NCI-H1092 treated with DMSO at 0.1 percent for 48 hours (cell line): ENCODE data around the gene RAB11FIP4.

ENCODE experiments used
- DNase-seq: peaks from one replicate; lab custom pipeline; 2025; lab: John Stamatoyannopoulos, UW

RAB11FIP4 gene

DNA sequence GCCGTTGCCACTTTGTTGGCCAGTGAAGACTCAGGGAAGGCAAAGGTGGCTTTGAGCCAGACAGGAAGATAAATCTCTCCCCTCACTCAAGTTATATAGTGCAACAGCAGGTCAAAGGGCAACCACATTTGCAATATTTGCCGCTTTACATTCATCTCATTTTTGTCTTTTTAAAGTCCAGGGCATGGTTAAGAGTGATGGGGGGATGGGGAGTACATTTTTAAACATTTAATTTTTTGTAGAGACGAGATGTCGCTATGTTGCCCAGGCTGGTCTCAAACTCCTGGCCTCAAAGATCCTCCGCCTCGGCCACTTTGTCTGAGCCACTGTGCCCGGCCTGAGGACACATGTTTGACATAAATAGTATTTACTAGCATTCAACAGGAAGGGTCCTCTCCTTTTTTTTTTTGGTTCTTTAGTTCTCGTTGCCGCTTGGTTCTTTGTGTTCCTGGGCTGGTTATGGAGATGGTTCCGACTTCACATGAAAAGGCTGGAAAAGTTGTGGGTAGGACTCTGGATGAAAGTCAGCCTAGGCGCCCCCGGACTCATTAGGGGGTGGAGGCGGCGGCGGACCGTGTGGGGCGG is 95.7 kb downstream of the RAB11FIP4 start:
- no peak for DNase-seq

DNA sequence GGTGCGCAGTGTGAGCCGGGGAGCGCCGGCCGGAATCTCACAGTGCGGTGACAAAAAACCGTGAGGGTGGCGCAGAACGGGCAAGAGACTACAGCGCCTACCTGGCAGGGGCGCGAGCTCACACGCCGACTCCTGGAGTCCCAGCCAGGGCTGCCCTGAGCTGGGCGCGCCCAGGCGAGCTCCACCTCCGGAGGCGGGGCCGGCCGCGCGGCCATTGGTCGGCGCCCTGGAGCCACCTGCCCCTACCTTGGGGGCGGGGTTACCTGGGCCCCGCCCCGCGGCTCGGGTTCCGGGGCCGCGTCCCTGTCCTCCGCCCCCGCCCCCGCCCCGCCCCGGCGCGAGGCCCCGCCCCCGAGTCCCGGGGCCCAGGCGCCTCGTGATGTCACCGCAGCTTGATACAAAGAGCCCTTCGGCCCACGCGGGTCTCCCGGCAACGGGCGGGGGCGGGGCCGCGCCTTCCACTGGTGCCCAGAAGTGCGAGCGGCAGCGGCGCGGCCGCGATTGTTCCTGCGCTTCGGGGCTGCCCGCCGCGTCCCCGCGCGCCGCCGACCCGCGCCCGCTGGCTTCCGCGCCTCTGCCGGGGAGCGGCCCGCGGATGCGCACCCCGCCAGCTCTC is 96.3 kb downstream of the RAB11FIP4 start:
- peak; percentile 66 for DNase-seq

DNA sequence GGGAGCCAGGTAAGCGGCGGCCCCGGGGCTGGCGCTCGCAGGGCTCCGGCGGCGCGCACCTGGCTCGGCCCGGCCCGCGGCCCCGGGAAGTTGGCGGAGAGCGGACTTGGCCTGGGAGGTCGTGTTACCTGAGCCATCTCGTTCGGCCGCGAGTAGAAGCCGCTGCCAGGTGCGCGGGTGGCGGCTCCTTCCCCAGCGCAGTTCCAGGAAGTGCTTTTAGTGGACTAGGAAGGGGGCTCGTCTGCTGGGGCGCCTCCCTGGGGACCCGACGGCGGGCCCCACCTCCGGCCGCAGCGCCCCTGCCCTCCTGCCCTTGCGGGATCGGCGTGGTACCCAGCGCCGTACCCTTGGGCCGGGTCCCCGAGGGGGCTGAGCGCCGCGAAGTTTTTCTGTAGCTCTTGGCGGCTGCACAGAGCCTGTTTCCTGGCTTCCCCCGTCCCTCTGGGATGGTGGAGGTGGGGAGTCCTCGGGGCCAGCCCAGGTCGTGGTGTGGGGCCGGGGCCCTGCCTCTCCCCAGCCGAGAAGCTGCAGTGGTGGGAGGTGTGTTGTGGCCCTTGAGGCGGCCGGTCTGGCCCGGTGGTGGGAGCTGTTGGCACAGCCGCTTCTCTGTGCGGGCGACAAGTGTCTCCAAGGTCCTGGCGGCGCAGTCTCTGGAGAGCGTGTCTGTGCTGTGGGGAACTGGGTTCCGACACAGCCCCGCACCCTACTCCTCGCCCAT is 96.9 kb downstream of the RAB11FIP4 start:
- DNase-seq, result no peak

DNA sequence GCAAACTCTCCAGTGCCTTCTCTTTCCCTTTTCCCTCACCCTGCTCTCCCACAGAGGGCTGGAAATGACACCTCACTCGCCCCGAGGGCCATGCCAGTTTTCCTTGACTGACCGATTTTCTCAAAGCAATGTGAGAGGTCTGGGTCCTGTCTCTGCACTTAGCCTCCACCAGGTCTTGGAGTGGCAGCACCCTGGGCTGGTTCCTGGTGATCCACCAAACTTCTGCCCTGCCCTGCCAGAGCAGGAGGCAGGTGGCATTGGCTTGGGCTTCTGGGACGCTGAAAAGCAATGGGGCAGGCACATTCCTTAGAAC is 97.5 kb downstream of the RAB11FIP4 start:
- DNase-seq, result no peak

DNA sequence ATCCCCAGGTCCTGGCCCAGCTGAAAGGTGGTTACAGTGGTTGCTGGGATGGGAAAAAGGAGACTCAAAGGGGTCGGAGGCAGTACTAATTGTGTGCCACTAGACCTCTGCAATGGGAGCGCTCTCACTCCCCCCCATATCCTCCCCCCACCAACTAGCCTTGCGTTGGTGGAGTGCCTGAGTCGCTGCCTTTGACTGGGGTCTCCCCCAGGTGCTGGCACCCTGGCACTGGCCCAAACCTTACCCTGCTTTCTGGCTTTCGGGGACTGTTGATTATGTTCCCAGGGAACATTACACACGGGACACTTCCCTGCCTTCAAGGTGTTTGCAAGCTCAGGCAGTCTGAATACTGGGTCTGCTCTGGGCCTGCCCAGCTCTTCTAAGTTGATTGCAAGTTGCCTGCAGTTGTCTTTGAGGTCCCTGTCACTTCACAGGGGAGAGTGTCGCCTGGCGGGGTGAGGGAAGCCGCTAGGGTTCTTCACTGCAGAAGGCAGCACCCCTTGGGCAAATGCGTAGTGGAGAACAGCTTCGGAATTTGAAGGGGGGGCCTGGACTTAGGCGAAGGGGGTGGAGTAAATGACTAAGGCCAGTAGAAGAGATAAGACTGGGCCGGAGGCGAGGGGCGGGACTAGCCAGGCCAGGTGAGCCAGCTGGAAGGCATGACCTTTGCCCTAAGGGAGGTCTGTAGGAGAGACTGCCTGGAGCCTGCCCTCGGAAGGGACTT is 98.0 kb downstream of the RAB11FIP4 start:
- no peak for DNase-seq

DNA sequence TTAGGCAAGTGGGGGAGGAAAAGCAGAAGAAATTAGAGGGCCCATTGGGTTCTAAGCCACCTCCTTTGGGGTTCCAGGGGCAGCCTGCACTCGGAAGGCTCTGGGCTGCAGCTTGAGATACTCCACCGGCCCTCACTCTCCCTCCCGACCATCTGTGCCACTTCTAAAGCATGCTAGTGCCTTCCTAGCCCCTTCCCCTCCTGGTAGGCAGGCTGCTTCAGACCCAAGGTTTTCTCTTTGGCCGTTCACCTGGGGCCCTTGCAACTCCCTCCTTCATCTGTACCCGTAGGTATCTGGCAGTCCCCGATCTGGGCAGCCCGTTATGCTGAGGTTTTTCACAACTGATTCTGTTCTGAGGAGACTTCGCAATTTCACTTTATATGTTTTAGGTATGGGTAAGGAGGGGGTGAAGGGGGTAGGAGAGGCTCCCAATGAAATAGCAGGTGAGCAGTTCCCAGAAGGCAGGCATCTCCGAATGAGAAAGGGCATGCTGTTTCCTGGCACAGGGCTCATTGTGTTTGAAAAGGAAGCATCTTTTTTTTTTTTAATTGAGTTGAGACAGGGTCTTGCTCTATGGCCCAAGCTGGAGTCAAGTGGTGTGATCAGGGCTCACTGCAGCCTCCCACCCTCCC is 98.7 kb downstream of the RAB11FIP4 start:
- DNase-seq, result no peak

DNA sequence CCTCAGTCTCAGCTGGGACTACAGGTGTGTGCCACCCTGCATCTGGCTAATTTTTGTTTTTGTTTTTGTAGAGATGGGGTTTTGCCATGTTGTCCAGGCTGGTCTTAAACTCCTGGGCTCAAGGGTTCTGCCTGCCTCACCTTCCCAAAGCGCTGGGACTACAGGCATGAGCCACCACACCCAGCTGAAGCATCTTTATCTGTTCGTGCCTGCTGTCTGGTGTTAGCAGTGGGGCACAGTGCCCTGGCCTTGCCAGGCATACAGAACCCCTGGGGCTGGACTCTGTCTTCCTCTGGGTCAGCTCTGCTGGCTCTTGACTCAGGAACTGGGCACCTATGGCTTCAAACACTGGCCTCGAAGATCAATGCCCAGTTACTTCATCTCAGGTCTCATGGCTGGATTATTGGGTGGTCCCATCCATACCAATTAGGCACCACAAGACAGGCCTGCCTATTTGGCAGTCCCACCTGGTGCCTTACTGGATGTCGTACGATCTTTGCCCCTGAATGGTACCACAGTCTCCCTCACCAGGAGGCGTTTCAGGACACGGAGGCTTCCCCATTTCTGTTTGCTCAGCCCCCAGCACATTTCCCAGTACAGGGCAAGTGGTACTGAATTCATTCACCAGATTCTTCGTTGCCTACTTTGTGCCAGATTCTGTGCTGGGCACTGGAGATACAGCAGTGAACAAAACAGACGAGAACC is 99.3 kb downstream of the RAB11FIP4 start:
- DNase-seq, result no peak

DNA sequence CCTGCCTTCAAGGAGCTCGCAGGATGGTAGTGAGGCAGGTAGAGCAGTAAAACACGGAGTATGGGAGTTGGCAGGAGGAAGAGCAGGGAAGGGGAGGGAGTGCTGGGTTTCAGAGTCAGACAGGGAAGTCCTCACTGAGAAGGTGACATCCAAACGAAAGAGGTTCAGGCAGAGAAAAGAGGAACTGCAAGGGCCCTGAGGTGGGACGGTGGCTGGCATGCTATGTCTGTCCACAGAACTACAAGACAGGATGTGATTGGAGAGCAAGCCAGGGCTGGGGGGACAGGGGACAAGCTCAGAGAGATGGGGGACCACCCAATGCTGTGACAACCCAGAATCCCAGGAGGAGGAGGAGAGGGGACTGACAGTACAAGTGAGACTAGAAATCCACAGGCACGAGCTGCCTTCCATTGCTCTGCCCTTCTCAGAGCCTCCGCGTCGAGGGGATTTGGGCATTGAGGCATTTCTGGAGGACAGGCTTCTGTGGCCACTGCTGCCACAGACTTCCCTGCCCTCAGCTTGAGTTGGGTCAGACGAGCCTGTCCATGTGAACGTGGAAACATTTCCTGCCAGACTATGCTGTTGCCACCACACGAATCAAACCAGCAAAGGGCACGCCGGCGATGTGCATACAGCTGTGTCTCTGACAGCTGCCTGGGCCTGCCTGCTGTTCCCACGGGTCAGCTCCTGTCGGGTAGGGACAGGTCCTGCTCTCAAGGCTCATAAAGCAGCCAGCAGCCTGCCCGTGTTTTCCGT is 100.1 kb downstream of the RAB11FIP4 start:
- no peak for DNase-seq

DNA sequence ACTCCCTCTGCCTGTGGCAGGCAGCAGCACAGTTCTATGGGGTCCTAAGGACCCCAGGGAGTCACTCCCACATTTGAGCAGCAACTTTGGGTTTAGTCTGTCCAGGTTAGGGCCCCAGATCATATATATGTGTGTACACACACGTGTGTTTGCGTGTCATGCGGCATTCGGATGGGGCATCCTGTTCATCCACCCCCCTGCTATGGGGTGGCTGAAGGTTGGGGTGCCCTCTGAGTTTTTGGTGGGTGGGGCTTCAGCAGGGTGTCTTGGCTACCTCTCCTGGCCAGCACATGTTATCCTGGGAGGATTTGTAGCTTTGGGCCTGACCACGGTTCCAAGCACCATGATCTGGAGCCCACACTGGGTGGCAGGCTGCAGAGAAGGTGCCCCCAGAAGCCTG is 100.7 kb downstream of the RAB11FIP4 start:
- DNase-seq, result no peak

DNA sequence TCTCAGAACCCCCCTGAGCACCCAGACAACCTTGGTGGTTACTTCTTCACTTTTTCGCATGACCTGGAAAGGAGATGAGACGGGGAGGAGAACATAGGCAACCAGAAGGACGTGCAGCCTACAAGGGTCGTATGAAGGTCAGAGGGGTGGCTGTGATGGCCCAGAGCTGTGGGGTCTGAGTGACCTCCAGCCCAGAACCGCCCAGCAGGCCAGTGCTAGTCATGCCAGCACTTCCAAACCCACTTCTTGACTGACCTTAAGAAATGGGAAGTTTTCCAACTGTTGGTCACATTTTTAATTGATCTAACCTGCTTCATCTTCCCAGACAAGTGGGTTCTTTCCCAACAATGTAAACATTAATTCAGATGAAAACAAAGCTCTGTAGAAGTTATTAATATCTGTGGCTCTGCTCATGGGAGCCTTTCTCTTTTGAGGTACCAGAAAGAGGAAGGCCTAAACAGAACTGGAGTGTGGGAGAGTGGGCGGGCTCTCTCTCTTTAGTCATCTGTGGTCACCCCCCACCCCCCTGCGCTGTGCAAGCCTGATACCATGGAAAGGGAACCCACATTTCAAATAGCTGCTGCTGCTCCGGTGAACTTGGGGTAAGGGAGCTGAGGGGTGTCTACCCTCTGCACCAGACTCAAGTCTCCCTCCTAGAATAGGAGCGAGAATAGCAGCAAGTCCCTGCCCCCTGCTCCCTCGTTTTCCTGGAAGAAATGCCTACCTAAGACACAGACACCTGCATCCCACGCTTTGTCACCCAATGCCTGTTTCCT is 101.6 kb downstream of the RAB11FIP4 start:
- DNase-seq, result no peak

DNA sequence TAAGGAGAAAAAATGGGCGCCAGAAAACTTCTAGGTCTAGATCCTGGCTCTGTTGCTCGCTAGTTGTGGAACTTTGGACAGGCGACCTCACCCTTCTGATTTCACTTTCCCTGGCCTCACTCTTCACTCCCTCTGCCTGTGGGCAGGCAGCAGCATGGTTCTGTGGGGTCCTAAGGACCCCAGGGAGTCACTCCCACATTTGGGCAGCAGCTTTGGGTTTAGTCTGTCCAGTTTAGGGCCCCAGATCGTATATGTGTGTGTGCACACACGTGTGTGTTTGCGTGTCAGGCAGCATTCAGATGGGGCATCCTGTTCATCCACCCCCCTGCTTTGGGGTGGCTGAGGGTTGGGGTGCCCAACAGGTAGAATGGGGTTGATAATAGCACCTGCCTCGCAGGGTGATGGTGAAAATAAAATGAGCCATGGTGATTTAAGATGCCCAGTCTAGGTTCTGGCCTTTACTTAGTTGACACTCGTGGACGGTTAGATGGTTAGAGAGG is 102.2 kb downstream of the RAB11FIP4 start:
- DNase-seq, result no peak

DNA sequence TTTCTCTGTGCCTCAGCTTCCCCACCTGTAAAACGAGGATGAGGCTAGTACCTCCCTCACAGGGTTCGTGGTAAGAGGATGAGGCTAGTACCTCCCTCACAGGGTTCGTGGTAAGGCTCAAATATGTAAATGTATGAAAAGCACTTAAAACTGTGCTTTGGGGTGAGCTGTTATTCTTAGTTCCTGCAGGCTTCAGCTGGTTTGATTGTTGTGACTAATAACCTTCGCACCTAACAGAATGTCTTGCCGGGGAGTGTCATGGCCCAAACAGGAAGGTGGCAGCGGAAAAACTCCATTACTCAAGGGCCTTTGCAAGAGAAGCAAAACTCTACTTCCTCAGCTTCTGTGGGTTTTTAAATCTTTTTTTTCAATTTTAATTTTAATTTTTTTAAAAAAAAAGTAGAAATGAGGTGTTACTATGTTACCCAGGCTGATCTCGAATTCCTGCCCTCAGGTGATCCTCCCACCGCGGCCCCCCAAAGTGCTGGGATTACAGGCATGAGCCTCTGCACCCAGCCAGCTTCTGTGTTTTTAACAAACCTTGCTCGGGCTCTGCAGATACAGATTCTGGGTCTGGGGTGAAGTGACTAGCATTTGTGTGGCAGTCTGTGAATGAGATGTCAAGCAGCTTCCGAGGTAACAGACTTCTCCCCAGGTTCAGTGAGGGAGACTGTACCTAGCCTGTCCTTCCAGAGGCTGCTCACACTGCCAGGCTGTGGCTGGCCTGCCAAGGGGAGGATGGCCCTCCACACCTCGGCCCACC is 103.0 kb downstream of the RAB11FIP4 start:
- no peak for DNase-seq

DNA sequence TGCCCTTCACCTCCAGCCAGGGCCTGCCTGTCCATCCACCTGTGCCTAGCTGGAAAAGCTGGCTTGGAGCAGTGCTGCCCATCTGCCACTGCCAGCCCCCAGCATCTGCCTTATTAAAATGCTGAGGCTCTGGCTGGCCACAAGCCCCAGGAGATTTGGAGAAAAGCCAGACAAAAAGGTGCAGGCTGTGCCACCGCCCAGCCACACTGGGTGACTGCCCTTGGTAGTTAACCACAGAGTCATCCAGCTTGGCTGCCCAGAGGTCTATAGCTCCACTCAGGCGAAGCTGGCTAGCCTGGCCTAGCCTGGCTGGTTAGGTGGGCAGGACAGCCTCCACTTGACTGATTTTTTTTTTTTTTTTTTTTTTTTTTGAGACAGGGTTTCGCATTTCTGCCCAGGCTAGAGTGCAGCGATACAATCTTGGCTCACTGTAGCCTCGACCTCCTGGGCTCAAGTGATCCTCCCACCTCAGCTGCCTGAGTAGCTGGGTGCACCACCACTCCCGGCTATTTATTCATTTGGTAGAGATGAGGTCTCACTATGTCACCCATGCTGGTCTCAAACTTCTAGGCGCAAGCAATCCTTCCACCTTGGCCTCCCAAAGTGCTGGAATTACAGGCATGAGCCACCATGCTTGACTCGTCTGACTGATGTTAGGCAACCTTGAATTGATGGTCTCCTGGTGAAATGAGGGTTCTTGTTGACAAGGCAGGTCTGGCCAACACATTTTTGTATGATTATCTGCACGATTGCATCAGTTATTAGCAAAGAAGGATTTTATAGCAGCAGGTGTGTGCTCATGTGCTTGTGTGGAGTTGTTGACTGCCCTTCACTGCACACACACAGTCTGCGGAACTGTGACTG is 103.8 kb downstream of the RAB11FIP4 start:
- DNase-seq, result peak; percentile 43

DNA sequence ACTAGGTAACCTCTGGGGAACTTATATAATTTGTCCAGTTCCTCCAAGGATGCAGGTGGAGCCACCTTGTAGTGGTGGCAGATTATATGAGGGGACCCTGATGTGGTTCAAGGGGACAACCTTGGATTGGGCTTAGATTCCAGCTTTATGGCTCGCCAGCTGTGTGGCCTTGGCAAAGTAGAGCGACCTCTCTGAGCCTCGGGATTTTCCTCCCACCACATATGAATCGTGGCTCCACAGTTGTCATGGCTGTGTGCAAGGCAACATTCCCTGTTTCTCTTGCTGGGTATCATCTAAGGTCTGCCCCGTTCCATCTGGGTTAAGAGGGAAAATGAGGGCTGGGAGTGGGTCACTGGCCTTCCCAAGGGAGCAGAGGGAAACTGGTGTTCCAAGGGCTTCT is 104.6 kb downstream of the RAB11FIP4 start:
- DNase-seq, result no peak

DNA sequence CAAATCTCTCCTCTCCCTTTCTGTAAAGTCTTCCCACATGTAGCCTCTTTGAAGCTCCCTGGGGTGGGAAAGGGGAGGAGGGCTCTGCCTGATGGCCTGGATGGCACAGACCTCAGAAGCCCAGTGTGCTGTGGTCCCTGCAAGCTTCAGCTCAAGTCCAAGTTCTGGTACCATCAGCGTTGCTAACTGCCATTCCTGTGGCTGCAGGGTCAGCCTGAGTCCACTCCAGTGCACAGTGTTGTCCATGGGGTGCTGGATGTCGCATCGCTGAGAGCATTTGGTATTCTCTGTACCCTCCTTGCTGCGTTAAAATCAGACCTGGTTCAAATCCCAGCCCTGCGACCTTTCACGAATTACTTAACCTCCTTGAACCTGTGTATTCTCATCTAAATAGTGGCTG is 105.1 kb downstream of the RAB11FIP4 start:
- DNase-seq, result no peak

DNA sequence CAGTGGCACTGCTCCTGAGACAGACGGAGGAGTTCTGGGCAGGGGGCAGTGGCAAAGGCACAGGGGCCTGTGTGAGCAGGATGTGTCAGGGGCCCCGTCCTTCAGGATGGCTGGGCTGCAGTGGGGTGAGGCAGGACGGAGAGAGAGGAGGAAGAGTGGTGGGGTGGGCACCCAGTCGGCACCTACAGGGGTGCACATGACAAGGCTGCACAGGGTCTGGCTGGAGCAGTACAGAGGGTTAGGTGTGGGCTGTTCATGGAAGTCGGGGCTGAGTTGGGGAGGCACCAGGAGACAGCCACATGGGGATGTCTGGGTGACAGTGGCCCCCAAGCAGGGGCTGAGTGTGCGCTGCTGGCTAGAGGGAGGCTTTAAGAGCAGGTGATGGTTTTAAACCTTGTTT is 106.0 kb downstream of the RAB11FIP4 start:
- no peak for DNase-seq

DNA sequence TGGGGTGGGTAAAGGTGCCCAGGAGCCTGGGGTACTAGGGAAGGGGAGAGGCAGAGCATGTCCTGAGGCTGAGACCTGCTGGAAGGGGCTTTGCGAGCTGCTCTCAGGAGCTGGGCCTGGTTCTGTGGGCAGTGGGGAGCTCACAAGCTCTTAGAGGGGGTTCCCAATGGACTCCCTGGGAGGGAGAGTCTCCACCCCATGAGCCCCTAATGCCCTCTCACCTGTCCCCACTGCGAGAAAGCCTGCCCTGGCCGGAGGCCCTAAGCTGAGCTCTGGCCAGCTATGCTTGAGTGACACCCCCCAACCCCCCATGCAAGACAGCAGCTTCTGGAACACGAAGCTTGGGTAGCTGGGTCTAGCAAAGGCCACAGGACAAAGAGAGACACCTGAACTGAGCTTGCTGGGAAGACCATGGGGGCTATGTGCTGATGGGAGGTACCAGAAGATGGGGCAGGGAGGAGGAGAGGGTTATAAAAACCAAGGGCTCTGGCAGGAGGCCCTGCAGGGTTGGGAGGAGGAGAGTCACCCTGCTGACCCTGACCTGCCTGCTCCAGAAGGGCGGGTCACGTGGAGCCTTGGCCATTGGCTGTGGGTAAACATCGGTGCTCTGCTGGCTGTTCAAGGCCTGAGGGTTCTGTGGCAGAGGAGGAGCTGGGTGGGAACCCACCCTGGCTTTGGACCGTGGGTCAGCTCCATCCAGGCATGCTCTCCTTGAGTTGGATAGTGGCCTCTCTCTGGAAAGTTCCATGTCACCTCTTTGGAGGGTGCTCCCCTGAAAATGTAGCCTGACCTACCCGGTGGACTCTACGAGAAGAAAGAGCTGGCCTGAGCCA is 106.7 kb downstream of the RAB11FIP4 start:
- no peak for DNase-seq
